NCI-H82 (cell line): ENCODE data around the gene PALS1.

Experiments
- DNase-seq: peaks from one replicate; lab custom pipeline; 2025; lab: John Stamatoyannopoulos, UW

The PALS1 gene

GRCh38 chr14:67241411-67242167 lies at the start of gene PALS1:
PALS1 (plus strand) TSS chr14:67241435; CDS start chr14:67279171, 37,736 bp downstream.
- DNase-seq, result peak; percentile 75

- no peak for DNase-seq
Observed at GRCh38 chr14:67191768-67192290, 49.4 kb upstream of the PALS1 start.

DNA sequence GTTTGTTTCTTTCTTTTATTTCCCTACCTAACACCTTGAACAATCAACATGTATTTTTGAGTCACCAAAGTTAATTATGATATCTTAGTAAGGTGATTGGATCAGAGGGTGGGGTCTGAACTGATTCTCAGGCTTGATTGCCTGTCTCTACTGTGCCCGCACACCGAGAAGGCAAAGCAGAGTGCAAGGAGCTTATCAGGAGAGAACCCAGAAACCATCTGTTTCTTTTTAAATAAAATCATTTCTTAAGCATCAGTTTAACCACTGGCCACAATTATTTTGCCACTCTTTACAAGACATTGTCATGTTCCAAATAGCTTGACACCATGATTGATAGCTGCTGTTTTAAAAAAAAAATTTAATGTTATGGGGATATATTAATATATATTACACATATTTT lies 48.9 kb upstream of the PALS1 start:
- DNase-seq, result peak; percentile 32

DNA sequence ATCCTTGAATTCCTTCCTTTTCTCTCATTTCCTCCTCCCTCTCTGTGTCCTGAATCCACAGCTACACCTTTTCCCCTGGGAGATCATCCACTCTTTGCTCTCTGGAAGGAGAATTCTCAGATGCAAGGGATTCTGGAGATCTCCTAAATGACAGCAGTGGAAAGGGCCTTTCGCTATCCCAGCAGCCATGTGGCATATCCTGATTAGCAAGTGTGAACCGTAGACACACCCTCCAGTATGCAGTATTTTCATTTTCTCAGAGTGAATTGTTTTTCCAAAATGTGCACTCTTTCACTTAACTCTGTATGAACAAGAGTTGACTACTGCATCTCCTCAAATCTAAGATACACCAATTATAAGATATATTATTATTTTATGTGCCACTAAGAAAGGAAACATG lies 46.0 kb upstream of the PALS1 start:
- no peak for DNase-seq

GRCh38 chr14:67199016-67199415 lies 42.2 kb upstream of the PALS1 start:
- DNase-seq, result no peak

DNA sequence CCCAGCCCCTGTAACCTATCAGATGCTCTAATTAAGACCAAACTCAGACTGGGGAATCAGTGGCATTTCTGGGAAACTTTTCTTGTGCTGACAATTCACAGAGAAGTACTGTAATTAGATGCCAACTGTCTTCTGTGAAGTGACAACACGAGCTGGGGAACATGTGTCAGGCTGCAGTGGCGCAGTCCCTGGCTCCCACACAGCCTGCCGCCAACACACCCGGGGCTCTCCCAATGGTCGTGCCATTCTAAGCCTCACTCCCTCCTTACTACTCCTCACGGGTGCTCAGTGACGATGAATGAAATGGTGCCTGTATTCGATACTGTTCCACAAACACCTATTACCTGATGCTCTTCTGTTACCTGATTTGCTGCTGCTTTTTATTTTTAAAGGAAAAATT lies 33.4 kb upstream of the PALS1 start:
- no peak for DNase-seq

- no peak for DNase-seq
Observed at GRCh38 chr14:67218126-67218525, 23.1 kb upstream of the PALS1 start.

DNA sequence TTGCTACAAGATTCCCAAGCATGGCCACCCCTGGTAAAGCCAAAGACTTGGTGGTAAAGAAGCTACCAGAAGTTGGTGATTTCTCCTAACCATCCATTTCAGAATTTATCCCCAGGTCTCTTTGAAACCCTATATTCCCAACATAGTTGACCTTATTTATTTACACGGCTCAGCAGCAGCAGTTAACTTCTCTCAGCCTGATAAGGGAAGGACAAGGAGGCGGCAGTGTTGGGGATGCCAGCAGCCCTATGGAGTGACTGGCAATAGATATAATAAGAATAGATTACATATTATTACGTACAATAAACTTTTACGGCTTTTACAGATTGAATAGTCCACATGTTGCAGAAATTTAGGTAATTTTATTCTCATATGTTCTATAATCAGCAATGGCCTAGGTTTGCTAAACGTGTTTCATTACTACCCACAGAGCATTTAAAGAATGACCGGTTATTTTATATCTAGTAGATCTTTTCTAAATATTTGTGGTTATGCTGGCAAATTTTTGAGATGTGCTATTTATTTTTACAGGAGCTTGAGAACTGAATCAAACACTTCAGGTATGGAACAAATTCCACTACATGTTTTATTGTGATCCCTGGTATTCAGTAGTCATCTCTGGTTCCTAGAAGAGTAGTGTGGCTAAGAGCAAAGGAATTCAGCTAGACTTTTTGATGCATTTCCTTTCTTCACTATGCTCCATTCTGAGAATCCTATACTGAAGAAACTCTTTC lies 19.8 kb upstream of the PALS1 start:
- no peak for DNase-seq

- no peak for DNase-seq
Observed at GRCh38 chr14:67221982-67222328, 19.3 kb upstream of the PALS1 start.

DNA sequence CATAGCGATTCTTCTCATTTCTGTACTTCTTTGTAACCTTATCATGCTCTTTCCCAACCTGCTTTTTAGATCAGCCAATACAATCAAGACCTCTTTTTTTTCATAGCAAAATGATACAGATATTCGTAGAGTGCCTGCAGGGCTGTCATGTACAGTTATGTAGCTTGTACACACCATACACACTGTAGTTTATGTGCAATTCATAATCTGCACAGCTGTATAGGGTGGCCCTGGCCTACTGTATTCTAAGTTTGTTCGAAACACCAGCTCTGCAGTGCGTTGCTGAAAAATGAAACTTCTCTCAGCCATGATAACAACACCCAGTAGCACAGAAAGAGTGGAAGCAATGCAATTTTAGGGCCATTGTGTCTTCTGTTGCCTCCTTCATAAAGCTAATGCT lies 15.7 kb upstream of the PALS1 start:
- no peak for DNase-seq

GRCh38 chr14:67228325-67228984 lies 12.8 kb upstream of the PALS1 start:
- DNase-seq, result no peak

DNA sequence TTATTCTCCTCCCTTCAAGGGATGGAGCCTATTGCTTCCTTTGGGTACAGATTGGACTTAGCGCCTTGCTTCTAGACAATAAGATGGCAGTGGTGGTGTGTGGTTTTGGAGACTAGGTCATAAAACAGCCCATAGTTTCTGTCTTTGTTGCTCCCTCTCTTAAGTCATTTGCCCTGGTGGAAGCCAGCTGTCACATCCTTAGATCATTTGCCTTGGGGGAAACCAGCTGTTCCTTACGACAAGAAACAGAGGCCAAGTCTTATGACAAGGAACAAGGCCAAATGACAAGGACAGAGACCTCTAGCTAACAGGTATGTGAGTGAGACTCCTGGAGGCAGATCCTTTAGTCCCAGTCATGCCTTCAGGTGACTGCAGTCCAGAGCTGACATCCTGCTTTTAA lies 9.2 kb upstream of the PALS1 start:
- DNase-seq, result peak; percentile 42

DNA sequence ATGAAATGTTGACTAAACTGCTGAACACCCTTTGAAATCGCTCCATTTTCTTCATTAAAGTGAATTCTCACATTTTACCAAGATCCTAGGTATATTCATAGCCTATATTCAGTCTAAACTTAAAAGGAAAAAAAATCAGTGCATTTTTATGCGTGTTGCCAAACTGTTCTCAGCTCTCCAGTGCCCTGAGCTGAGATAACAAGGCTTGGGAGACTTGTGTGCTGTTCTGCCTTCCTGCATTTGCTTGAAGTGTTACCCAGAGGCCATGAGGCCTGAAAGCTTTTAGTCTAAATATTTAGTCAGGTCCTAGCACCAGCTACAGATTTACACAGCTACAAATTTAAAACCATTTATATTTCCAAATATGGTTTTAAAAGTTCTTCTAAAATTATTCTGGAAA lies 8.6 kb upstream of the PALS1 start:
- no peak for DNase-seq

DNA sequence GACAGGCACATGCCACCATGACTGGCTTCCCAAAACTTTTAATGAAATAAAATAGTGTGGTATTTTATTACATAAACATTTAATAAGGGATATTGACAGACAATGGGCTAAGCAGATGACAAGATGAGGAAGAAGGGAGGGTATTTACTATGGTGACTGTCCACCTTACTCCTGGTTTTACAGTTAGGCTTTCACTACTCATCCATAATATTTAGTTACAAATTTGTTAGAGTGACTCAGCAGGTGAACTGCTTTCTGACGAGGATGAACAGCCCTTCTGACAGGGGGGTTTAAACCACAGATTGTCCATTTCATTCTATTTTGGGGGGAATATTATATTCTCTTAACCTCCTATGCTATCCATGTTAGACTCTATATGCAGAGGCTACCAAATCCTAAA lies 3.6 kb upstream of the PALS1 start:
- no peak for DNase-seq

GRCh38 chr14:67239582-67239981 lies 1.7 kb upstream of the PALS1 start:
- DNase-seq, result no peak

DNA sequence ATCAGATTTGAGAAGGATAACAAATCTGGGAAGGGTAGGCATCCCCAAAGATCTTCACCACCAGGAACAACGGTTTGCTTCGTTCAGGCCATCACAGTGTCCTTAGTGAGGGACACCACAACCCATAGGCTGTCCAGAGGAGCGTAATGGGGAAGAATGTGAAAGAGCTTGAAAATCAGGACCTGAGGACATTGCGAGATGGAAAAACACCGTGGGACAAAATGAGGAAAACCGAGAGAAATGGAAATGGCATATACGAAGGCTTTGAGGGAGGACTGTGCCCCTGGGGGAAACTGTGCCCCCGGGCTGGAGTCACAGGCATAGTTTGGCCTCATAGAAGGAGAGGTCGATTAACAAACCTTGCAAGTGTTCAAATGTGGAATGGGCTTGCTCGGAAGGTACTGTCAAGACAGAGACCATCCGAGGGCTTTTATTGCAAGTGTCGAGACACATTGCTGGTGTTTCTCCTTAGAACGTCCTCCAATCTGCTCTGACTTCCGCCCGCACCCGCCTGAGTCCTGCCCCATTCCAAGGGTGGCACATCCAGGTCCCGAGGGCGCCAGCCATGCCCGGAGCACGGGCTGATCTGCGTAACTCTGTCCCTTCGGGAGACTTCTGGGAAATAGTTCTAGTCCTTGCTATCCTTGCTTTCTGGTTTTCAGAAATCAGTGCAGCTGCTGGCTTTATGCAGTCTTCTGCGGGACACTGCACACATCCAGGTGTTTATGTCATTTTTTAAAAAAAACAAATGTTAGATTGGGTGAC lies 885 bp upstream of the PALS1 start:
- DNase-seq, result peak; percentile 33

DNA sequence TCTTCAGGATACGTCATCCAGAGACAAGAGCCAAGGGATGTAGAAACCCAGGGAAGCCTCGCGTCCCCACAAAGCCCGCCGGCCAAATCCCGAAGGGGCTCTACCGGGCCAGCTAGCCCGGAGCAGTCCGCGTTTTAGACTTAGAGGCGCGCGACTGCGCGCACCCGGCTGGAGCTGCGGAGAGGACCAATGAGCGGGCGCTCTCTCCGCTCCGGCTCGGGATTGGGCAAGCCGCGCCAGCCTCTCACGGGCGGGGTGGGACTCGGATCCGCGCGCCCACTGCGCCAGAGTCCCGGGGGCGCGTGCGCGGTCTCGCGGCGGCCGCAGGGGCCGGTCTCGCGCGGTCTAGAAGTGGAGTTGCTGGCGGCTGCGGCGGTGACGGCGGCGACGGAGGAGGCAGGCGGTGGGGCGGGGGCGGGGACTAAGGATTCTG lies 241 bp upstream of the PALS1 start:
- peak; percentile 97 for DNase-seq

GRCh38 chr14:67242168-67242420 lies 859 bp downstream of the PALS1 start:
- DNase-seq, result no peak

- no peak for DNase-seq
Observed at GRCh38 chr14:67245104-67245503, 3.9 kb downstream of the PALS1 start.

GRCh38 chr14:67251573-67252226 lies 10.5 kb downstream of the PALS1 start:
- DNase-seq, result no peak

DNA sequence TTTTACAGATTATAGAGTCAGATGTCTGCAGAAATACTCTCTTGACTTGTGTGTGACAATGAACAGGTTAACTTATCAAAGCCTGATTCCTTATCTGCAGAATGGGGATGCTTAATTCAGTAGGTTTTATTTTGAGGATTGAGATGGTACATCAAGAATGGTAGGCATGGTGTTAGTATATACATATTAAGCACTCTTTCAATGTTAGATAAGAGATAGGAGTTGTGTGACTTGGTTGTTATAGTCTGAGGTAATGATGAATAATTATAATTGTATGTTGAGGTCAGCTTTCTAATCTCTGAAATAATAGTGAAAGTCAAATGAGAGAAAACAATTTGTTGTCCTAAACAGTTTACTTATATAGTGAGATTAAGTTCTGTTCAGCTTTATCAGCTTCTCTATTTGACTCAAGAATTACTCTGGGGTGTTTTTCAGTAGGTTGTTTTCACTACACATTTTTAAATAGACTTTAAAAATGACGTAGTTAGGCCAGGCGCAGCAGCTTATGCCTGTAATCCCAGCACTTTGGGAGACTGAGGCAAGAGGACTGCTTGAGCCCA lies 11.9 kb downstream of the PALS1 start:
- no peak for DNase-seq

- no peak for DNase-seq
Observed at GRCh38 chr14:67257906-67258305, 16.7 kb downstream of the PALS1 start.
